Endometrium (tissue), 2 donors: Measurements from ENCODE around the gene MS4A15.
"Not testable (repeated sequence)": the region's sequence is repeated elsewhere in the genome, so short reads cannot be mapped to it uniquely, and the experiment has no call there.

Source experiments
- FAIRE-seq: peaks from 2 replicates; lab custom pipeline; 2012; peaks lifted over from hg19 to GRCh38; lab: Jason Lieb, UNC
- donor health status: control.
- donor health status: control.

MS4A15 gene

DNA sequence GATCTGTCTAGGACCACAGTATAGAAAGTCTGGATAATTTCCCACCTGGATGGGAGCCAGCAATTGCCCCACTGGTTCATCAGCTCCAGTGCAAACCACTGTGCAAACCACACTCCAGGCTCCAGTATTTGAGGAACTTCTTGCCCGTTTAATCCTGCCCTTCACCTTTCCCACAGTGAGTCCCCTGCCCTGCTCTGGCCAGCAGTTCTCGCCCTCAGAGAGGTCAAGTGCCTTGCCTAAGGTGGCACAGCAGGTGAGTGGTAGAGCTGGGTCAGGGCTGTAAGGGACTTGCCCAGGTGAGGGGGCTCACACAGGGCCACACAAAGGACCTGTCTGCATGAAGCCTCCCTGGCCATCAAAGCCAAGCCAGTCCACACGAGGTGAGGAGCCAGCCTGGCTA lies 52.6 kb downstream of the MS4A15 start:
- no peak for FAIRE-seq

DNA sequence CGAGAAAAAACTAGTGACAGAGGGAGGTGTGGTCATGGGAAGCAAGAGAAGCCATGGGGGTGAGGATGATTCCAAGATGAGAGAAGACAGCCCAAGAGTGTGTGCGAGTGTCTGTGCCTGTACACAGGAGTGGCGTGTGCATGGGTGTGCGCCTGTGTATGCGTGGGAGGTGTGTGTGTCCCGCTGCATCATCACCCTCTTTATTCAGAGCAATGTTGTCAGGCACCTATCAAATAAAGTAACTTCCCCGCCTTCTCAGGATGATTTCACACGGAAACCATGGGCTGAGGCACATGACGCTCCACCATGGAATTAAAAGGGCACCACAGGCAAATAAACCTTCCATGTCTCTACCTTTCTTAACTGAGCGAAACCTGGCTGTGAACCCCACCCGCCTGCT lies 53.0 kb downstream of the MS4A15 start:
- no peak for FAIRE-seq

DNA sequence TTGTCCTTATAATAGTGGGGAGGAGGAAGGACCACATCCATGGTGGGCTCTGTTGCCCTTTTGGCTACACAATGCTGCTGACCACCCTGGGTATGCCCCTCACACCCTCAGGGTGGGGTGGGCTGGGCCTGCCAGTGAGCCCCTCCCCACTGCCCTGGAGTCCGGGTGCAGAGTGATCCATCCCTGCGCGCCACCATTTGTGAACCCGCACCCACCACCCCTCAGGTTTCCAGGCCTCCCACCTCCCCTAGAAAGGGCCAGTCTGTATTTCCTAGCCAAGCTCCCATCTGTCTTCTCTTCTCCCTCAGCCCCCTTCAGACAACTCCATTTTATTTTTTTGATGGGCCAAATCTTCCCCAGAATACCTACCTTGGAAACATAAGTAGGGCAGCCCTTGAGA lies 53.5 kb downstream of the MS4A15 start:
- FAIRE-seq, result no peak

DNA sequence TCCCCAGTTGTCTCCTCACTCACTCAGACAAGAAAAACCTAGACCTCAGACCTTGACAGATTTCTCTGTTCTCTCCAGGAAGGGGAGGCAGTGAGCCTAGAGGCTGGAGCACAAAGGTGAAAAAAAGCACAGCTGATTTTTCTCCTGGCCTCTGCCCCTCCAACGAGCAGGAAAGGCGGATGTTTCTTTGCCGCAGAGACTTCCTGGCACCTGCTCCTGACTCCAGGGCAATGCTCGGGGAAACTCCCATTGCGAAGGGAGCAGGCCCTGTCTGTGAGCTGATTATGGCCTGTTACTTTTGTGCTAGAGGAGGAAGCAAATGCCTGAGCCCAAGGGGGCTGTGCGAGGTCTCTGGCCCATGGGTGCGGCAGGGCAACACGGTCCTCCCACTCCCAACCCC lies 53.9 kb downstream of the MS4A15 start:
- no peak for FAIRE-seq

DNA sequence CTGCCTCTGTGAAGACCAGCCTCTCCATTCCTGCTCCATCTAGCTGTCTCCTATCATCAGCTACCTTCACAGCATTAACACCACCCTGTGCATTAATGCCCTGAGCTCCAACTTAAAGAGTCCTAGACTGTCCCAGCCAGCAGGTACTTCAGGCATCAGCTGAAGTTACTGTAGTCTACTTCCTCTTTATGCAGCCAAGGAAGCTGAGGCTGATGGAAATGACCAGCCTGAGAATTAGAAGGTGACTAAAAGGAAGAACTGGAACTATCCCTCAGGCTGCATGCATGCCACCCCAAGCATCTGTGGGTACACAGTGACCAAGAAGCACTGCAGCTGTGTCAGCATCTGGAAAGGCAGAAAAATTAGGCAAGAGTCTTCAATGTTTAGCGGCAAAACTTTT lies 56.7 kb downstream of the MS4A15 start:
- no peak for FAIRE-seq

DNA sequence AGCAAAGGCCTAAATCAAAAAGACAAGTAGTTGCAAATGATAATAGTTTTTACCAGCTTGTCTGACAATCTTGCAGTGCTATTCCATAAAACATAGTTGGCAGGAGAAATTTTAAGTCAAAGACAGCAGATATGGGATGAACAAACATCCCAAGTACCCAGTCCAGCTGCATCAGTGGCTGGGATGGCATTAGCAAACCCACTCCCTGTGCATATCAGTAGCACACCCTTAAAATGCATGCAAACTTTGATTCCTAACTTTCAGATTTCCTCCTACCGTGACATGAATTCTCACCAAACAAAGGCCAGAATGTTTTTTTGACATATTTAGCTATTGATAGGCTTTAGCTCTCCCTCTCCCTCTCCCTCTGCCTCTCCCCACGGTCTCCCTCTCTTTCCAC lies 57.4 kb downstream of the MS4A15 start:
- no peak for FAIRE-seq

DNA sequence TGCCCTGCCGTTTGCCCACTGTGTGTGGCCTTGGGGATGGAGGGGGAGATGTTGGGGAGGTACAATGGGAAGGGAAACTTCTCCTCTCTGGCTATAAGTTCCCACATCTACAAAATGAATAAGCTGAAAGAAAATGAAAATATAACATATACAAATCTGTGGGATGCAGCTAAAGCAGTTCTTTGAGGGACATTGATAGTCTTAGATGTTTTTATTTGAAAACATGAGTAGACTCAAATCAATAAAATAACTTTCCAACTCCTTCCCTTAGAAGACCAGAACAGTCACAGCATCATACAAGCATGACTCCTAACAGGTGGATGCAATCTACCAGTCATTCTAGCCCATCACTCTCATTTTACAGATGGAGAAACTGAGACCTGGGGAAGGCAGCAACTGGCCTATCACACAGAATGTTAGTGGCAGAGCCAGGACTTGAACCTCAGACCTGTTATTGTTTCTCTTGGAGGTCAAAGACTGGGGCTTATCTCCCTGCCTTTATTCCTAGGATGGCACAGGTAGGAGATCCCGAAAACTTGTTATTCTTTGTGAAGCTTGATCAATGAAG lies 60.0 kb downstream of the MS4A15 start:
- FAIRE-seq, result no peak

DNA sequence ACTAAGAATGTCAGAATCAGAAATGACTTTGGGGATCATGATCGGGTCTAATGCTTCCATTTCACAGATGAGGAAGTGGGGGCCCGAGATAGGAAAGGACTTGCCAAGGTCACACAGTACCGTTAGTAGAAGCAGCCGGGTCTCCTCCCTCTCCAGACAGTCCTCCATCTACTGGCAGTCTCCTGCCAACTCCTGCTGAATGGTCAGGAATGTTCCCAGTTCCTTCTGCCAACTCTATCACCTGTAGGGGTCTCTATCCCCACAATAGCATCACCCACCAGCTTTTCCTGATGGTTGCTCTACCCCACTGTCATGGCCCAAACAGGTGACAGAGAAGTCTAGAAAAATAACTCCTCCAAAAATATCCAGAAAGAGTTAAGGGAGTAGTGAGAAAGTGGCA lies 61.4 kb downstream of the MS4A15 start:
- no peak for FAIRE-seq

DNA sequence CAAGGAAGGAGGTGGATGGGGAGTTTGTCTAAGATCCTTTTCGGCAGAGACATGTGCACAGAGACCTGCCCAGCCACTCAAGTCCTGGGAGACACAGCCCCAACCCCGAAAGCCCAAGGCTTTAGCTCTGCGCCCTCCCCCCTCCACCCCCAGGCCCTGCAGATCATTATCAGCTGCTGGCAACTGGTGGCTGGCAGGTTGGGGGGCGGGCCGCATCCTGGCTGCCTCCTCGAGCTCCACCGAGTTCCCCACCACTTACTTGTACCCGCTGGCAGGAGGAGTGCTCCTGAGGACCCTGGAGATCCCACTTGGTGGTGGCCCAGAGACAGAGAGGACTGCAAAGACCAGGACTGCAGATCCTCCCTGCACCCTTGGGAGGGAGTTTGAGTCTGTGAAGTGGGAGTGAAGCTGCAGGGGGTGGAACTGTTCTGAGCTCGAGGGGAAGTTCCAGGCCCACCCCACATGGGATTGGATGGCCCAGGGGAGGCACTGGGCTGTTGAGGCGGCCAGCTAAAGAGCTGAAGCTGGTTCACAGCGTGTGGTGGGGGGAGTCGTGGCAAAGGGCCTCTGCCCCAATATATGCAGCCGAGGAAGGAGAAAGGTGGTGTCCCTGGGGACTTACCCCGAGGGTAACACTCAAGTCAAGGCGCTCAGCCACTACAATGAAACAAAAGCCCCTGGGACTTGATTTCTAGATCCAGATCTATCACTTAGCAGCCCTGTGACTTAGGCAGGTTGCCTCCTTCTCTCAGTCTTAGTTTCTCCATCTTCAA lies 65.3 kb downstream of the MS4A15 start:
- FAIRE-seq, result no peak

DNA sequence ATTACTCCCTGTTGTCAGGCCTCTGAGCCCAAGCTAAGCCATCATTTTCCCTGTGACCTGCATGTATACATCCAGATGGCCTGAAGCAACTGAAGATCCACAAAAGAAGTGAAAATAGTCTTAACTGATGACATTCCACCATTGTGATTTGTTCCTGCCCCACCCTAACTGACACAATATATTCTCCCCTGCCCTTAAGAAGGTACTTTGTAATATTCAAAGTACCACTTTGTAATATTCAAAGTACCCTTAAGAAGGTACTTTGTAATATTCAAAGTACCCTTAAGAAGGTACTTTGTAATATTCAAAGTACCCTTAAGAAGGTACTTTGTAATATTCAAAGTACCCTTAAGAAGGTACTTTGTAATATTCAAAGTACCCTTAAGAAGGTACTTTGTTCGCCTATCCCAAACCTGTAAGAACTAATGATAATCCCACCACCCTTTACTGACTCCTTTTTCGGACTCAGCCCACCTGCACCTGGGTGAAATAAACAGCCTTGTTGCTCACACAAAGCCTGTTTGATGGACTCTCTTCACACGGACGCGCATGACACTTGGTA lies 67.2 kb downstream of the MS4A15 start:
- not testable (repeated sequence) for FAIRE-seq

DNA sequence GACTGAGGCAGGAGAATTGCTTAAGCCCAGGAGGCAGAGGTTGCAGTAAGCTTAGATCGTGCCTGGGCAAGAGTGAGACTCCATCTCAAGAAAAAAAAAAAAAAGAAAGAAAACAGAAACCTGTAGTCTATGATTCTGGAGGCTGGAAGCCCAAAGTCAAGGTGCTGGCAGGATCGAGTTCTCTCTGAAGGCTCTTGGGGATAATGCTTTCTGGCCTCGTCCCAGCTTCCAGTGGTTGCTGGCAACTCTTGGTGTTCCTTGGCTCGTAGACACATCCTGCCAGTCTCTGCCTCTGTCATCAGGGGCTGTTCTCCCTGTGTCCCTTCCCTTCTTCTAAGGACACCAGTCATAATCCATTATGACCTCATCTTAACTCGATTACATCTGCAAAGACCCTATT lies 68.5 kb downstream of the MS4A15 start:
- FAIRE-seq, result no peak

DNA sequence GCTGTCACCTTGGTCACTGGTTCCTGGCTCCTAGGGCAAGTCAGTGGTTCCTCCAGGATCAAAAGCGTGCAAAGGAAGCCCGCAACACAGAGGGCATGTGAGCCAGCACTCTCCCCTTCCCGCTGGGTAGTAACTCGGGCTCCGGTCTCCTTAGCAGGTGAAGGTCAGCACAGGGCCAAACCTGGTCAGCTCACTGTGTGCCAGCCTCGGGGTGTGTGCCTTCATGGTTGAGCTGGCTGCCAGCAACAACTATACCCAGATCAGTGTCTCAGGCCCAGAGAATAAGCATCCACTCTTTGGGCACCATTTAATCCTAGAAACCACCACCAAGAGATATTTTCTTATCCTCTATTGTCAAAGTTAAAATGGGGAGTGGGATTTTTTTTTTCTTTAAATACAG lies 69.1 kb downstream of the MS4A15 start:
- no peak for FAIRE-seq
